ENCODE measurements around the gene SYNE1. TPM values are rescaled to one million over a fixed set of nuclear protein-coding genes. Genes with fewer than 3 reads are reported as not detected.

Gene SYNE1
- total and polyA plus RNA-seq, 5 experiments from 2014 or later, result 40.7 to 186 (median 69.5) TPM

- Mint-ChIP-seq H3K36me3 (no peaks in the 10 kb centered on the region), H3K4me3 (no peak overlapping the region), H3K9me3 (peaks cover 0 to 9% (median 0%) of the 10 kb centered on the region in 9 donors), H3K27ac (no peak overlapping the region), H3K4me1 (peaks cover 0 to 3% (median 0%) of the 10 kb centered on the region in 4 donors), H3K27me3 (peaks cover 0 to 10% (median 2%) of the 10 kb centered on the region in 5 donors)
- ATAC-seq (no peak), DNase-seq (no peak)
- POLR2A ChIA-PET, result no interaction called here
Measured at GRCh38 chr6:152605941-152606340, 31.2 kb downstream of the SYNE1 start.

DNA sequence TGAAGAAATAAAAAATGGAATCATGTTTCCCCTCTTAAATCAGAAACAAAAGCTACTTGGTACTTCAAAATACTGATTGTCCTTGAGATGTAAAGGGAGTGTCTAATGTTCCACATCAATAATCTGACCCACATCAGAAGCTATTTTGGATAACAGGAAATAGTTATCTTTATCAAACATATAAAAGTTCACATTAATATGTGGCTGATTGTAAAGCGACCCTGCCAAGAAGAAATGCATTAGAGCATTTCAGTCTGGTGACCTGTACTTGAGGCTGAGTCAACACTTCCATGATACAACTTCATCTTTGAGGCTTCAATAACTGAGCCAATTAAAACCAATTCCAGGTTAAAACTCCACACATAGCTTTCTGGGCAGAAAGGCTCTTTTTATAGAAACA lies 31.8 kb downstream of the SYNE1 start:
- H3K36me3 Mint-ChIP-seq, result no peaks in the 10 kb centered on the region
- H3K4me3 Mint-ChIP-seq, result no peak overlapping the region
- no peak for ATAC-seq
- H3K4me1 Mint-ChIP-seq, result peaks cover 0 to 3% (median 0%) of the 10 kb centered on the region in 4 donors
- H3K27ac Mint-ChIP-seq, result no peak overlapping the region
- H3K27me3 Mint-ChIP-seq, result peaks cover 0 to 10% (median 2%) of the 10 kb centered on the region in 5 donors
- POLR2A ChIA-PET, result no interaction called here
- H3K9me3 Mint-ChIP-seq, result peaks cover 0 to 7% (median 0%) of the 10 kb centered on the region in 9 donors
- no peak for DNase-seq

DNA sequence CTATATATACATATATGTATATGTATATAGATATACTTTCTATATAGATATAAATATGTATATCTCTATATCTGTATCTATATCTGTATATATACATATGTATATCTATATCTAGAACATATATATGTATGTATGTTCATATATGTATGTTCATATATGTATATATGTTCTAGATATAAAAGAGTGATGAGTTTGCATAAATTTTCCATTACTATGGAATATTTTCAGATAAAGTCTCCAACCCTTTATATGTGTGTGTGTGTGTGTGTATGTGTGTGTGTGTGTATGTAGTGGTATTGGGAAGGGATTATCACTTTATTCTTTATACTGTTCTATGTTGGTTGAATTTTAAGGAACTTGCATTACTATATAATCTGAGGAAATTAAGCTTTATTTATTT lies 33.3 kb downstream of the SYNE1 start:
- Mint-ChIP-seq H3K9me3 (peaks cover 0 to 2% (median 0%) of the 10 kb centered on the region in 9 donors), H3K27me3 (peaks cover 2 to 13% (median 6%) of the 10 kb centered on the region in 5 donors), H3K4me3 (no peak overlapping the region)

GRCh38 chr6:152600022-152600421 lies 37.1 kb downstream of the SYNE1 start:
- DNase-seq (no peak), ATAC-seq (no peak)
- POLR2A ChIA-PET, result interaction anchor here (1.1 kb wide), 1 partner anchor 10 kb away, joined by 3 read pairs; no protein-coding TSS in a partner anchor
- Mint-ChIP-seq H3K9me3 (peaks cover 0 to 2% (median 0%) of the 10 kb centered on the region in 9 donors), H3K4me3 (no peak overlapping the region), H3K36me3 (no peaks in the 10 kb centered on the region), H3K27ac (no peak overlapping the region), H3K27me3 (peaks cover 2 to 19% (median 4%) of the 10 kb centered on the region in 5 donors), H3K4me1 (no peaks in the 10 kb centered on the region)

More for the DNA sequence above, 33.3 kb downstream of the SYNE1 start:
- H3K27ac Mint-ChIP-seq, result no peak overlapping the region
- no peaks in the 10 kb centered on the region for H3K36me3 Mint-ChIP-seq
- DNase-seq, result no peak
- POLR2A ChIA-PET, result no interaction called here
- peaks cover 0 to 3% (median 0%) of the 10 kb centered on the region in 4 donors for H3K4me1 Mint-ChIP-seq
- no peak for ATAC-seq

GRCh38 chr6:152598901-152599537 lies 38.1 kb downstream of the SYNE1 start:
- ATAC-seq (no peak), DNase-seq (no peak)
- peaks cover 2 to 27% (median 7%) of the 10 kb centered on the region in 5 donors for H3K27me3 Mint-ChIP-seq
- H3K36me3 Mint-ChIP-seq, result no peaks in the 10 kb centered on the region
- H3K9me3 Mint-ChIP-seq, result peaks cover 0 to 2% (median 0%) of the 10 kb centered on the region in 9 donors
- POLR2A ChIA-PET, result no interaction called here
- no peaks in the 10 kb centered on the region for H3K4me1 Mint-ChIP-seq
- no peak overlapping the region for H3K27ac Mint-ChIP-seq
- H3K4me3 Mint-ChIP-seq, result no peak overlapping the region

- H3K27ac Mint-ChIP-seq, result no peak overlapping the region
- ATAC-seq (no peak), DNase-seq (no peak)
- no peaks in the 10 kb centered on the region for H3K36me3 Mint-ChIP-seq
- POLR2A ChIA-PET, result no interaction called here
- peaks cover 2 to 27% (median 7%) of the 10 kb centered on the region in 5 donors for H3K27me3 Mint-ChIP-seq
- H3K4me1 Mint-ChIP-seq, result no peaks in the 10 kb centered on the region
- H3K9me3 Mint-ChIP-seq, result no peaks in the 10 kb centered on the region
- H3K4me3 Mint-ChIP-seq, result no peak overlapping the region
Measured at GRCh38 chr6:152598421-152598820, 38.7 kb downstream of the SYNE1 start.

- no peak for ATAC-seq
- Mint-ChIP-seq H3K27ac (no peak overlapping the region), H3K4me3 (no peak overlapping the region), H3K36me3 (no peaks in the 10 kb centered on the region), H3K4me1 (no peaks in the 10 kb centered on the region), H3K27me3 (peaks cover 0 to 27% (median 7%) of the 10 kb centered on the region in 5 donors), H3K9me3 (peaks cover 0 to 2% (median 0%) of the 10 kb centered on the region in 9 donors)
- POLR2A ChIA-PET, result no interaction called here
- DNase-seq, result no peak
Measured at GRCh38 chr6:152596726-152597125, 40.4 kb downstream of the SYNE1 start.

GRCh38 chr6:152595499-152595898 lies 41.7 kb downstream of the SYNE1 start:
- Mint-ChIP-seq H3K27ac (no peak overlapping the region), H3K4me1 (no peaks in the 10 kb centered on the region), H3K36me3 (no peaks in the 10 kb centered on the region), H3K4me3 (no peak overlapping the region), H3K9me3 (peaks cover 0 to 2% (median 0%) of the 10 kb centered on the region in 9 donors), H3K27me3 (peaks cover 0 to 27% (median 7%) of the 10 kb centered on the region in 5 donors)
- POLR2A ChIA-PET, result no interaction called here
- ATAC-seq (no peak), DNase-seq (no peak)

- no peak for DNase-seq
Measured at GRCh38 chr6:152594701-152595100, 42.5 kb downstream of the SYNE1 start.

DNA sequence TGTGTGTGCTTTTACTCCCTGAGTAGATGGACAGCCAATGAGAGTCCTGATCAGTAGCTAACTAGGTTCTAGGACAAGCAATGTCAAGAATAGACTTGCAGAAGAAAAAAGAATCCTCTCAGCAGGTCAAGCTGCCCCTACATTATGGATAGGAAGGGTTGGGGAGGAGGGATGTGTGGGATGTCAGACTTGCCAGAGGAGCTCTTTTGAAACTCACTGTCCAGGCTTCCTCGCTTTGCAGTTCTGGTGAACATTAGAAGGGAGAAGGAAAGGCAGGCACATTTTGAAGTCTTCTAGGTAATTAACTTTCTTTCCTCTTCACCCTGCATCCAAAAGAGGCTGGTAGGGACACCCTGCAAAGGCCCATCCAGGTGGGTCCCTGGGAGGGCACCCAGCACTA lies 48.7 kb downstream of the SYNE1 start:
- no peak overlapping the region for H3K4me3 Mint-ChIP-seq

More at GRCh38 chr6:152594701-152595100, 42.5 kb downstream of the SYNE1 start:
- no peaks in the 10 kb centered on the region for H3K36me3 Mint-ChIP-seq
- no peak overlapping the region for H3K4me3 Mint-ChIP-seq
- peaks cover 0 to 2% (median 0%) of the 10 kb centered on the region in 9 donors for H3K9me3 Mint-ChIP-seq
- no peaks in the 10 kb centered on the region for H3K4me1 Mint-ChIP-seq
- no peak overlapping the region for H3K27ac Mint-ChIP-seq
- H3K27me3 Mint-ChIP-seq, result peaks cover 0 to 24% (median 4%) of the 10 kb centered on the region in 5 donors
- POLR2A ChIA-PET, result no interaction called here
- no peak for ATAC-seq

DNA sequence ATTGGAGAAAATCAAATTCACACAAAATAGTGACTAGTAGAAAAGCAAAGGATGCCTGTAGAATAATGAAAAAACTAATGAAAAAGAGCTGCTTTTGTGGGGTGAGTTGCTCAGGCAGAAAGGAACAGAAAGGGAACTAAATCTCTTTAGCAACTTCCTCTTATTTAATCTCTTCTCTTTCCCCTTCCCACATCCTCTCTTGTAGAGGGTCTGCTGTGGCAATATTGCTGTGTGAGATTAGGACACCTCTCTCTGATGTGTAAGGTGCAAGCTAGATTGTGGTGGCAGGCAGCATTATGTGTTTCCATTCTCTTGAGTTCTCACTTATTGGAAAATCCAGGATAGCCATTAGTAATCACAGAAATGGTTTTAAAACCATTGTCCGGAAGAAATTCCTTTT lies 49.7 kb downstream of the SYNE1 start:
- no peak for DNase-seq
- Mint-ChIP-seq H3K9me3 (peaks cover 0 to 2% (median 0%) of the 10 kb centered on the region in 9 donors), H3K27me3 (peaks cover 0 to 5% (median 3%) of the 10 kb centered on the region in 5 donors), H3K4me3 (no peak overlapping the region), H3K4me1 (peaks cover 0 to 8% (median 0%) of the 10 kb centered on the region in 4 donors), H3K36me3 (no peaks in the 10 kb centered on the region), H3K27ac (no peak overlapping the region)
- POLR2A ChIA-PET, result no interaction called here
- ATAC-seq, result no peak

More for the DNA sequence above, 48.7 kb downstream of the SYNE1 start:
- Mint-ChIP-seq H3K9me3 (peaks cover 0 to 2% (median 0%) of the 10 kb centered on the region in 9 donors), H3K36me3 (no peaks in the 10 kb centered on the region), H3K27me3 (peaks cover 0 to 5% (median 3%) of the 10 kb centered on the region in 5 donors), H3K27ac (no peak overlapping the region), H3K4me1 (peaks cover 0 to 8% (median 0%) of the 10 kb centered on the region in 4 donors)
- no peak for ATAC-seq
- DNase-seq, result no peak
- POLR2A ChIA-PET, result no interaction called here

- no peak overlapping the region for H3K27ac Mint-ChIP-seq
- H3K36me3 Mint-ChIP-seq, result no peaks in the 10 kb centered on the region
- peaks cover 0 to 8% (median 0%) of the 10 kb centered on the region in 4 donors for H3K4me1 Mint-ChIP-seq
- no peak overlapping the region for H3K4me3 Mint-ChIP-seq
- peaks cover 0 to 5% (median 3%) of the 10 kb centered on the region in 5 donors for H3K27me3 Mint-ChIP-seq
- ATAC-seq (no peak), DNase-seq (no peak)
- POLR2A ChIA-PET, result no interaction called here
- H3K9me3 Mint-ChIP-seq, result no peaks in the 10 kb centered on the region
Measured at GRCh38 chr6:152585236-152585635, 51.9 kb downstream of the SYNE1 start.

- Mint-ChIP-seq H3K27me3 (peaks cover 0 to 5% (median 3%) of the 10 kb centered on the region in 5 donors), H3K27ac (no peak overlapping the region), H3K4me3 (no peak overlapping the region), H3K4me1 (peaks cover 0 to 8% (median 0%) of the 10 kb centered on the region in 4 donors), H3K36me3 (no peaks in the 10 kb centered on the region), H3K9me3 (no peaks in the 10 kb centered on the region)
- ATAC-seq (no peak), DNase-seq (no peak)
- POLR2A ChIA-PET, result no interaction called here
Measured at GRCh38 chr6:152583888-152584287, 53.3 kb downstream of the SYNE1 start.

Data from naive thymus-derived CD8-positive, alpha-beta T cell (primary cell).